GM12864 (cell line): ENCODE measurements around the gene UROS.
A peak's percentile ranks its signal among the peaks of the same experiment; 100 is the strongest.

ENCODE experiments used
- DNase-seq: peaks from one replicate; pipeline ENCODE4 v3.0.0-alpha.2; 2011; ENCODE audit warnings: low read depth
- H3K4me3 ChIP-seq: 2 replicates; pipeline ENCODE4 v1.5.1; 2011; ENCODE audit warnings: mild to moderate bottlenecking, low read depth, low read length, control low read depth
- CTCF ChIP-seq: IDR thresholded peaks from 2 replicates; pipeline ENCODE4 v1.5.1; 2011; ENCODE audit warnings: low read depth, mild to moderate bottlenecking, moderate library complexity, low read length, control low read depth, inconsistent platforms; ENCODE audit errors: missing control alignments

UROS gene

GRCh38 chr10:125822878-125823662 lies at the start of gene UROS, which contains the start of gene BCCIP:
UROS (minus strand) TSS chr10:125823258; CDS start chr10:125816499, 6,759 bp downstream.
BCCIP (plus strand) TSS chr10:125823546; CDS start chr10:125823558, 12 bp downstream.
- DNase-seq = peak; percentile 80
- no peak for TF ChIP-seq CTCF

GRCh38 chr10:125871338-125871737 lies 48.3 kb upstream of the UROS start:
- no peak for TF ChIP-seq CTCF
- no peak for DNase-seq
- H3K4me3 ChIP-seq = no peak overlapping the region

More at GRCh38 chr10:125822878-125823662, at the start of gene UROS, which contains the start of gene BCCIP:
- H3K4me3 ChIP-seq = peak within 1 kb of the TSS; percentile 85

- TF ChIP-seq CTCF = peak; percentile 76
- DNase-seq = peak; percentile 36
- no peak overlapping the region for H3K4me3 ChIP-seq
These were observed 45.4 kb upstream of the UROS start for GRCh38 chr10:125868372-125868975.

- no peak for TF ChIP-seq CTCF
- no peak overlapping the region for H3K4me3 ChIP-seq
- DNase-seq = no peak
These were observed 43.5 kb upstream of the UROS start for GRCh38 chr10:125866421-125867029.

- DNase-seq = no peak
- no peak for TF ChIP-seq CTCF
- H3K4me3 ChIP-seq = no peak overlapping the region
These were observed 42.1 kb upstream of the UROS start for GRCh38 chr10:125865120-125865519.

GRCh38 chr10:125859128-125859817 lies 36.2 kb upstream of the UROS start:
- TF ChIP-seq CTCF = no peak
- H3K4me3 ChIP-seq = no peak overlapping the region
- DNase-seq = no peak
